B cell (primary cell): ENCODE data around the gene WNT6. TPM values are rescaled to one million over a fixed set of nuclear protein-coding genes. Genes with fewer than 3 reads are reported as not detected.

Experiments
- ATAC-seq: fragments of 200-7000 bp; cut with Tn5 transposase; one replicate; pipeline ENCODE4 v1.10.0; 2021; ENCODE audit warnings: low read depth, mild to moderate bottlenecking, moderate number of reproducible peaks, moderate library complexity
- CTCF ChIA-PET: fragments of 350-600 bp; sonication (Branson Sonifier 250); formaldehyde crosslinking; loops from one replicate; lab custom pipeline; 2021; ENCODE audit warnings: antibody characterized with exemption, inconsistent platforms; lab: Charles Lee
- POLR2A ChIA-PET: fragments of 350-600 bp; sonication (Branson Sonifier 250); formaldehyde crosslinking; loops from one replicate; lab custom pipeline; 2021; ENCODE audit warnings: antibody characterized with exemption; lab: Charles Lee
- DNase-seq: peaks from one replicate; pipeline ENCODE4 v3.0.0; 2013
- H2AFZ ChIP-seq: 2 replicates; pipeline ENCODE4 v1.6.1; 2012; ENCODE audit warnings: mild to moderate bottlenecking, low read depth, low read length; ENCODE audit not compliant: insufficient read depth, poor library complexity, severe bottlenecking
- H3K27ac ChIP-seq, 2 donors: 1 replicate in 1 of 2; 2 replicates in 1 of 2; pipeline ENCODE4 v1.5.1; 2012 to 2013; ENCODE audit warnings: low read length in 2 of 2, mild to moderate bottlenecking in 2 of 2, moderate library complexity in 1 of 2
- H3K27me3 ChIP-seq, 4 experiments: fragments of 200-600 bp in 1 of 4; sonication (generic) in 1 of 4; replicated peaks in 1 of 4; 1 replicate in 2 of 4; 2 replicates in 2 of 4; pipeline versions ENCODE4 v1.6.1 to v1.7.0; 2013 to 2016; ENCODE audit warnings: low read length in 3 of 4, mild to moderate bottlenecking in 2 of 4, mixed read lengths in 1 of 4, moderate library complexity in 1 of 4; ENCODE audit not compliant: insufficient read depth in 4 of 4, control insufficient read depth in 3 of 4; ENCODE audit errors: control extremely low read depth in 1 of 4
- H3K36me3 ChIP-seq, 2 experiments: replicated peaks in 1 of 2; 1 replicate in 1 of 2; 2 replicates in 1 of 2; pipeline versions ENCODE4 v1.6.1 to v1.7.1; 2013; ENCODE audit warnings: low read length in 1 of 2; ENCODE audit not compliant: insufficient read depth in 2 of 2, control insufficient read depth in 1 of 2; ENCODE audit errors: control extremely low read depth in 1 of 2, extremely low read depth in 1 of 2
- H3K4me1 ChIP-seq, 2 donors: fragments of 200-600 bp in 1 of 2; sonication (generic) in 1 of 2; 1 replicate in 1 of 2; 2 replicates in 1 of 2; pipeline versions ENCODE4 v1.5.1 to v1.6.1; 2013 to 2017; ENCODE audit warnings: low read length in 2 of 2; ENCODE audit not compliant: control insufficient read depth in 2 of 2, insufficient read depth in 2 of 2
- H3K4me2 ChIP-seq: replicated peaks from 2 replicates; pipeline ENCODE3; 2012; ENCODE audit warnings: mild to moderate bottlenecking, low read depth, low read length; ENCODE audit not compliant: poor library complexity, severe bottlenecking
- H3K4me3 ChIP-seq, 5 experiments: fragments of 200-600 bp in 1 of 5; sonication (generic) in 1 of 5; 1 replicate in 3 of 5; 2 replicates in 2 of 5; pipeline versions ENCODE4 v1.5.1 to v1.7.0; 2011 to 2016; ENCODE audit warnings: low read length in 4 of 5, mild to moderate bottlenecking in 4 of 5, low read depth in 2 of 5, control low read depth in 1 of 5, moderate library complexity in 1 of 5; ENCODE audit not compliant: insufficient read depth in 1 of 5; ENCODE audit errors: control extremely low read depth in 1 of 5, extremely low read depth in 1 of 5
- H3K79me2 ChIP-seq: fragments of 200-600 bp; sonication (generic); one replicate; pipeline ENCODE4 v1.6.0; 2016; ENCODE audit warnings: low read length; ENCODE audit not compliant: control insufficient read depth, insufficient read depth
- H3K9ac ChIP-seq: fragments of 200-600 bp; sonication (generic); 2 replicates; pipeline ENCODE4 v1.6.1; 2017; ENCODE audit warnings: mild to moderate bottlenecking, low read length, moderate library complexity
- H3K9me3 ChIP-seq, 3 donors: one replicate each; pipeline versions ENCODE4 v1.6.1 to v1.7.1; 2013; ENCODE audit warnings: low read length in 2 of 3; ENCODE audit not compliant: control insufficient read depth in 2 of 3, insufficient read depth in 1 of 3; ENCODE audit errors: control extremely low read depth in 1 of 3
- H4K20me1 ChIP-seq: 2 replicates; pipeline ENCODE4 v1.6.0; 2012; ENCODE audit warnings: mild to moderate bottlenecking, low read length; ENCODE audit not compliant: insufficient read depth, control insufficient read depth, poor library complexity, severe bottlenecking
- H3K27ac Mint-ChIP-seq: one replicate; pipeline ENCODE4 v1.8.0; 2021; ENCODE audit warnings: mixed read lengths
- H3K27me3 Mint-ChIP-seq: one replicate; pipeline ENCODE4 v1.8.0; 2021; ENCODE audit warnings: mixed read lengths
- H3K4me1 Mint-ChIP-seq: one replicate; pipeline ENCODE4 v1.8.0; 2021; ENCODE audit warnings: mixed read lengths
- H3K4me3 Mint-ChIP-seq: one replicate; pipeline ENCODE4 v1.8.0; 2021; ENCODE audit warnings: mixed read lengths
- H3K9me3 Mint-ChIP-seq: one replicate; pipeline ENCODE4 v1.8.0; 2022; ENCODE audit warnings: mixed read lengths; ENCODE audit not compliant: insufficient read depth
- CTCF ChIP-seq: fragments of 200-600 bp; IDR thresholded peaks from one replicate; pipeline ENCODE4 v1.8.0; 2022; ENCODE audit warnings: antibody characterized with exemption, mild to moderate bottlenecking
- EZH2 ChIP-seq: IDR thresholded peaks from 2 replicates; pipeline ENCODE4 v1.6.1; 2012; ENCODE audit warnings: borderline replicate concordance, low read depth, mild to moderate bottlenecking, moderate library complexity, low read length; ENCODE audit not compliant: insufficient read depth, poor library complexity, severe bottlenecking
- WGBS: methylation state at CpG from one replicate; pipeline ENCODE4 v1.1.5; 2013; ENCODE audit warnings: missing lambda C conversion rate; ENCODE audit not compliant: insufficient coverage; 5-methylcytosine and 5-hydroxymethylcytosine counted together
- intact Hi-C: fragments of 100-400 bp; cut with micrococcal nuclease; formaldehyde crosslinking; loops from one replicate; pipeline ENCODE4 v1.10.0; 2022
- polyA plus RNA-seq: library from polyadenylated mRNA; depleted of rRNA; stranded (reverse); fragments of >200 nt; gene quantifications from 2 replicates; pipeline ENCODE4 v1.2.3, GENCODE V29; 2012
- total RNA-seq, 2 donors: library from RNA; stranded (reverse); fragments of 120-200 nt in 1 of 2; gene quantifications; 1 replicate in 1 of 2; 2 replicates in 1 of 2; pipeline versions ENCODE4 v1.2.3 to v1.2.4, GENCODE V29; 2013 to 2022

WNT6 gene
- total and polyA plus RNA-seq, 2 donors (not counting 1 experiment from before 2014, with no cell fraction given), result 0.84 to 2.0 TPM

- intact Hi-C loops, result loop anchor here (1.0 to 10.0 kb wide), 8 partner anchors 13 to 587 kb away; partner anchors contain the start of genes CNPPD1, CTDSP1, DNAJB2 and TMBIM1
- peak overlapping the region; percentile 72 for H3K9ac ChIP-seq
- Mint-ChIP-seq H3K9me3 (no peaks in the 10 kb centered on the region), H3K4me3 (peak overlapping the region; percentile 98), H3K4me1 (peaks cover 57% of the 10 kb centered on the region), H3K27me3 (peaks cover 4% of the 10 kb centered on the region), H3K27ac (peak overlapping the region; percentile 99)
- H4K20me1 ChIP-seq, result no peaks in the 10 kb centered on the region
- peak overlapping the region; percentile 43 for H2AFZ ChIP-seq
- peak overlapping the region; percentile 92 to 93 for H3K27ac ChIP-seq
- peak overlapping the region; percentile 92 for H3K4me2 ChIP-seq
- H3K9me3 ChIP-seq, result no peaks in the 10 kb centered on the region
- POLR2A ChIA-PET, result interaction anchor here (0.7 to 15.0 kb wide), 3 partner anchors 16 to 373 kb away, joined by 3 to 490 read pairs (median 5); no protein-coding TSS in a partner anchor
- WGBS, result 1% methylated on average over 9 of the region's 11 CpGs
- no peak for DNase-seq
- CTCF ChIA-PET, result interaction anchor here (1.0 to 23.0 kb wide), 7 partner anchors 7 to 169 kb away, joined by 3 to 1627 read pairs (median 5); partner anchors contain the start of gene TTLL4
- H3K4me1 ChIP-seq, result peaks cover 58 to 73% of the 10 kb centered on the region in 2 donors
- H3K36me3 ChIP-seq, result no peaks in the 10 kb centered on the region
- peaks cover 2% of the 10 kb centered on the region for H3K79me2 ChIP-seq
- H3K27me3 ChIP-seq, result peaks cover 0 to 15% (median 7%) of the 10 kb centered on the region in 4 experiments
- ATAC-seq, result no peak
- TF ChIP-seq EZH2 (no peak), CTCF (no peak)
- H3K4me3 ChIP-seq, result peak overlapping the region in 4 of 5 experiments; percentile 54 to 65 (median 62)
These were observed 20.1 kb downstream of the WNT6 start for GRCh38 chr2:218879776-218880101.
